HL-60 (cell line): ENCODE measurements around the gene ATF6.

Experiments
- CTCF ChIP-seq: IDR thresholded peaks from one replicate; pipeline ENCODE4 v1.5.1; 2011; ENCODE audit warnings: low read length, control low read depth, inconsistent platforms; ENCODE audit not compliant: insufficient read depth
- POLR2AphosphoS5 ChIP-seq: IDR thresholded peaks from 2 replicates; pipeline ENCODE4 v1.6.1; 2012; ENCODE audit warnings: low read depth
- REST ChIP-seq: IDR thresholded peaks from 2 replicates; pipeline ENCODE4 v1.6.1; 2012; ENCODE audit warnings: low read depth; ENCODE audit not compliant: insufficient replicate concordance
- SPI1 ChIP-seq: IDR thresholded peaks from 2 replicates; pipeline ENCODE4 v1.6.1; 2012; ENCODE audit warnings: low read depth, mild to moderate bottlenecking, borderline replicate concordance

GRCh38 chr1:161998811-161999210, 232.7 kb downstream of the ATF6 start:
- TF ChIP-seq CTCF (no peak), REST (no peak), POLR2AphosphoS5 (no peak), SPI1 (no peak)
